Ovary (tissue), 9 donors: ENCODE measurements around the gene PDE7B. TPM values are rescaled to one million over a fixed set of nuclear protein-coding genes. Genes with fewer than 3 reads are reported as not detected.

Experiments
- DNase-seq, 5 donors: peaks; one replicate each; pipeline ENCODE4 v3.0.0-alpha.2; 2019 to 2020
- H3K27ac ChIP-seq, 2 donors: fragments of 200-600 bp; one replicate each; pipeline versions ENCODE4 v1.5.1 to v1.8.0; 2019 to 2022
- H3K27me3 ChIP-seq: fragments of 200-600 bp; one replicate; pipeline ENCODE4 v1.8.0; 2022
- H3K36me3 ChIP-seq: fragments of 200-600 bp; sonication (generic); one replicate; pipeline ENCODE4 v1.5.1; 2019
- H3K4me1 ChIP-seq: one replicate; pipeline ENCODE4 v1.8.1; 2013; ENCODE audit warnings: mild to moderate bottlenecking, moderate library complexity; ENCODE audit not compliant: insufficient read depth
- H3K4me3 ChIP-seq: fragments of 200-600 bp; sonication (generic); one replicate; pipeline ENCODE4 v1.5.1; 2017
- H3K9me3 ChIP-seq, 2 donors: fragments of 200-600 bp in 1 of 2; sonication (generic) in 1 of 2; one replicate each; pipeline versions ENCODE4 v1.5.1 to v1.8.1; 2013 to 2019; ENCODE audit warnings: mild to moderate bottlenecking in 1 of 2, moderate library complexity in 1 of 2
- EP300 ChIP-seq: sonication (generic); formaldehyde crosslinking; IDR thresholded peaks from one replicate; pipeline ENCODE4 v1.6.1; 2017; ENCODE audit warnings: antibody characterized with exemption
- POLR2A ChIP-seq: fragments of 450-650 bp; IDR thresholded peaks from one replicate; pipeline ENCODE4 v1.6.1; 2017; ENCODE audit warnings: antibody characterized with exemption, mild to moderate bottlenecking, moderate library complexity
- WGBS, 3 donors: extraction: QIAGEN DNeasy Blood & Tissue Kit in 1 of 3; methylation state at CpG; one replicate each; pipeline versions ENCODE4 v1.1.5 to v1.1.7; 2013 to 2017; 5-methylcytosine and 5-hydroxymethylcytosine counted together
- intact Hi-C, 4 donors: fragments of 100-400 bp; cut with DNase I; formaldehyde crosslinking; loops; one replicate each; pipeline versions ENCODE4 v1.11.0 to v1.15.1; 2022 to 2023
- polyA plus RNA-seq, 2 donors: library from polyadenylated mRNA; stranded (reverse); fragments of 200-250 nt in 1 of 2; fragments of 350-450 nt in 1 of 2; fragmentation: Illumina TruSeq in 1 of 2; extraction: RNeasy Lipid Tissue Mini Kit (QIAGEN cat#74804) in 1 of 2; gene quantifications; one replicate each; pipeline ENCODE4 v1.2.3, GENCODE V29; 2013 to 2014
- total RNA-seq, 7 donors: library from RNA; depleted of rRNA in 2 of 7; stranded (reverse); fragments of >200 nt in 2 of 7; fragmentation: NEBNext Ultra II Directional in 3 of 7; extraction: Animal tissue kit (Norgen Biotek cat#: 25700) in 3 of 7; gene quantifications; one replicate each; pipeline versions ENCODE4 v1.1.0 to v1.2.4, GENCODE V29; 2016 to 2023
- TF ChIP-seq, protein P1 (sequence below), 3 donors: fragments of 450-650 bp in 2 of 3; fragments of 200-600 bp in 1 of 3; IDR thresholded peaks; one replicate each; pipeline versions ENCODE4 v1.5.1 to v1.8.0; 2016 to 2022; ENCODE audit warnings: antibody characterized with exemption in 3 of 3, mild to moderate bottlenecking in 1 of 3
- donor health status: DM: no; HTN: no; CAD: no; lungs with moderate emphysema.
- donor health status: DM: no; HTN: no; CAD: no.
- donor health status: Bipolar disorder and iron deficiency.
- donor health status: DM: yes; HTN: yes; CAD: no.
- donor health status: DM: no; HTN: no; CAD: no.
- donor health status: DM: yes; HTN: yes; CAD: no.

The PDE7B gene
- total and polyA plus RNA-seq, 9 donors = 11.6 to 62.7 (median 21.6) TPM

DNA sequence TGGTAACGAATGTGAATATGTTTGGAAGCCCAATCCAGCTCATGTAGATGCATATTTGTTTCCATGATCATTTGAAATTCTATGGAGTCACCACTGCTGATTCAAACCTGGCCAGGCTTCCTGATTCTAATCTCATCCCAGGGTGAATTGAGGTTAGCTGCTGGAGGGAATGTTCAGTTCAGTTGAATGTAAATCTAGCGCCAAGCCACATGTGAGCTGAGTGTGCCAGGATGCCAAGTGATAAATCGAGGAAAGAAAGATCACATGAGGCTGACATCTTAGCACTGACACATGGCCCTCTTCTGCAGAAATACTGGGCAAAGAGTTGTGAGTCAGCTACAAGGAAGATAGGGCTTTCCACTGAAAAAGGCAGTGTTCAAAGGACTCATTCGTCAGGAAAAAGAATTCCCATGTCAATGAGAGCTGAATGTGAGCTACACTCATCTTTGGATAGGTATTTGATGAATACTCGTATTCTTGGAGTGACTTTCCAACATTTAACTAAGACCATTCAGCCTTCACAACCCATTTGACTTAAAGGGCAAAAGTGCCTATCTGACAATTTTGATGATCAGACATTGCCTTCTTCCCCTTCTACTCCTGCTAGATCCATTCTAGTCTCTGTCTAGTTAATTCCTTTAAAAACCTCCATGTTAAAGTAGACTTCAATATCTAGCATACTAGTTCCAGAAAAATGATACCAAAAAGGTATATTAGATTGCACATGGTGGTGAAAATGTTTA is 226.5 kb downstream of the PDE7B start:
- no peak for DNase-seq
- H3K27ac ChIP-seq = no peak overlapping the region
- H3K4me1 ChIP-seq = peaks cover 4% of the 10 kb centered on the region
- no peak overlapping the region for H3K4me3 ChIP-seq
- H3K27me3 ChIP-seq = no peaks in the 10 kb centered on the region
- no peaks in the 10 kb centered on the region for H3K36me3 ChIP-seq
- WGBS, 3 donors = 82 to 85% (median 84%) methylated on average over 5 of the region's 5 CpGs
- TF ChIP-seq EP300 = no peak
- TF ChIP-seq, protein P1, sequence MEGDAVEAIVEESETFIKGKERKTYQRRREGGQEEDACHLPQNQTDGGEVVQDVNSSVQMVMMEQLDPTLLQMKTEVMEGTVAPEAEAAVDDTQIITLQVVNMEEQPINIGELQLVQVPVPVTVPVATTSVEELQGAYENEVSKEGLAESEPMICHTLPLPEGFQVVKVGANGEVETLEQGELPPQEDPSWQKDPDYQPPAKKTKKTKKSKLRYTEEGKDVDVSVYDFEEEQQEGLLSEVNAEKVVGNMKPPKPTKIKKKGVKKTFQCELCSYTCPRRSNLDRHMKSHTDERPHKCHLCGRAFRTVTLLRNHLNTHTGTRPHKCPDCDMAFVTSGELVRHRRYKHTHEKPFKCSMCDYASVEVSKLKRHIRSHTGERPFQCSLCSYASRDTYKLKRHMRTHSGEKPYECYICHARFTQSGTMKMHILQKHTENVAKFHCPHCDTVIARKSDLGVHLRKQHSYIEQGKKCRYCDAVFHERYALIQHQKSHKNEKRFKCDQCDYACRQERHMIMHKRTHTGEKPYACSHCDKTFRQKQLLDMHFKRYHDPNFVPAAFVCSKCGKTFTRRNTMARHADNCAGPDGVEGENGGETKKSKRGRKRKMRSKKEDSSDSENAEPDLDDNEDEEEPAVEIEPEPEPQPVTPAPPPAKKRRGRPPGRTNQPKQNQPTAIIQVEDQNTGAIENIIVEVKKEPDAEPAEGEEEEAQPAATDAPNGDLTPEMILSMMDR (IDR thresholded peaks at IDR 0.05) = no peak
- no peak for TF ChIP-seq POLR2A
- intact Hi-C loops = no loop called here
- no peaks in the 10 kb centered on the region for H3K9me3 ChIP-seq

DNA sequence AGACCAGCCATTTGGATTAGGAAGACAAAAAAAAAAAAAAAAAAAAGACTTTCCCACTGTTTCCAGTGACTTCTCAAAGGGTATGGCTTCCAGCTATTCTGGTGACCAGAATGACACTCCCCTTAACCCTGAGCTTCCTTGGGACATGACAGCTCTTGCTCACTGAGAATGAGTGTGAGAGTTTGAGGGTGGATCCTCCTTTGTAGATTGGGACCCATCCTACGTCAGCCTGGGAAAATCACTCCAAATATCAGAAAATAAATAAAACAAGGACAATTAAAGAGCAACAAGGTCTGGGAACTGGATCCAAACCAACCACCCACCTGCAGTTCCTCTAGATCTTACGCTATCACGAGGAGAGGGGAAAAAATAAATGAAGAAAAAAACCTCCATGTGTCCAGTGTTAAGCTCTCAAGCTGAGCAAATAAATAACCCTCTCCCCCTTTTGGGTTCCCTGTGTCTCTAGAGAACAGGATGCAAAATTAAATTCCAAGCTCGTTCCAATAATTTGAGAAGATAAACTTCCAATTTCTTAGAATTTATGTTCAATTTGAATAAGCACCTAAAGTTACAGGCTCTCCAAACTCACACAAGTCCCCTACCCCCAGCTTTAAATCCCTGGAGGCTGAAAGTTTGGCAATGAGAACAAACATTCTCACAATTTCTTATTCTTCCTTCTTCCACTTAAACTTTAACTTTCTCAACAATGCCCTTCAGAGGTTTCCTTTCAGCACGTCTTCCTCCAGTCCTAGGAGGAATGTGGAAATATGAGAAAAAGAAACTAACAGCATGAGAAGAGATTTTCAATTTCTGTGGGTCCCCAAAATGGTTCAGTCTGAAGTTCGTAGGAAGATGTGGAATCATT is 228.4 kb downstream of the PDE7B start:
- no peaks in the 10 kb centered on the region for H3K36me3 ChIP-seq
- no peak overlapping the region for H3K4me3 ChIP-seq
- TF ChIP-seq, protein P1 (IDR thresholded peaks at IDR 0.05) = no peak
- TF ChIP-seq POLR2A = no peak
- no peak for TF ChIP-seq EP300
- H3K4me1 ChIP-seq = peaks cover 6% of the 10 kb centered on the region
- H3K9me3 ChIP-seq = no peaks in the 10 kb centered on the region
- intact Hi-C loops = no loop called here
- no peak for DNase-seq
- no peak overlapping the region for H3K27ac ChIP-seq
- 39 to 50% (median 41%) methylated on average over 6 of the region's 6 CpGs for WGBS, 3 donors
- H3K27me3 ChIP-seq = no peaks in the 10 kb centered on the region

DNA sequence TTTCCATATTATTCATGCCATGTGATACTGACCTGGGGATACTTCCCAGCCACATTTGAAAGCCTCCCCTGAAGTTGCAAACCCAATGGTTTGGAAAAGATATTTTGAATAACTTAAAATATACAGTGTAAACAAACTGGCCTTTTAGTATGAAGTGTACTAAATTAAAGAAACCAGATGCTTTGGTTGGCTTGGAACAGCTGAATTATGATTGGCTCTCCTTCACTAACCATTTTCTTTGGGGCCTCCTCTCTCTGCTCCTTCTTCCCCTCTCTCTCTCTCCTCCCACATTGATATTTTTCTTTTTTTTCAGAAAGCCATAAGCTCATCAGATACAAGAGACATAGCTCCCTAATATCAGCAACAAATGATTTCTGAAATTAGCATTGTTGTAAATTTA is 232.0 kb downstream of the PDE7B start:
- Histone ChIP-seq H3K36me3 (no peaks in the 10 kb centered on the region), H3K27me3 (no peaks in the 10 kb centered on the region), H3K9me3 (no peaks in the 10 kb centered on the region), H3K27ac (no peak overlapping the region), H3K4me3 (no peak overlapping the region), H3K4me1 (peaks cover 8% of the 10 kb centered on the region)
- intact Hi-C loops = no loop called here
- TF ChIP-seq POLR2A = no peak
- TF ChIP-seq, protein P1 (IDR thresholded peaks at IDR 0.05) = no peak
- no peak for TF ChIP-seq EP300
- DNase-seq = no peak

DNA sequence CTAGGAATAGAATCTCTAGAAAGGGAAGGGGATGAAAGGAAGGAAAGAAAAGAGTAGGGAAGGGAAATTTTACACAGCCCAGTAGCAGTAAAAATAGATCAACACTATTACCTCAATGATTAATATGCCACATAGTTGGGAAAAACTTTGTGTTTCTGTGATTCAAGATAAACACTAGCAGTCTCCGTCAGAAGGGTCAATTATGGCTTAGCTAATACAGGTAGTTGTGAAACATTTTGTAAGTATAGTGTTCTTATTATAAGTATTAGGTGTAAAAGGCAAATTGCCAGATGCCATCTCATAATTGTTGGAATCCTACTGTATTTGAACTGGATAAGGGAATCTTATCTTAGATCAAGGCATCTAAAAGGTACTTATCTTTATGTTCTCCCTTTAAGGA is 232.9 kb downstream of the PDE7B start:
- Histone ChIP-seq H3K4me1 (peaks cover 8% of the 10 kb centered on the region), H3K4me3 (no peak overlapping the region), H3K36me3 (no peaks in the 10 kb centered on the region), H3K27ac (no peak overlapping the region), H3K9me3 (no peaks in the 10 kb centered on the region), H3K27me3 (no peaks in the 10 kb centered on the region)
- intact Hi-C loops = no loop called here
- TF ChIP-seq EP300 = no peak
- TF ChIP-seq, protein P1 (IDR thresholded peaks at IDR 0.05) = no peak
- no peak for TF ChIP-seq POLR2A
- 91 to 97% (median 91%) methylated on average over 1 of the region's 1 CpG for WGBS, 3 donors
- no peak for DNase-seq
